ENCODE measurements around the gene STAB1.

DNA sequence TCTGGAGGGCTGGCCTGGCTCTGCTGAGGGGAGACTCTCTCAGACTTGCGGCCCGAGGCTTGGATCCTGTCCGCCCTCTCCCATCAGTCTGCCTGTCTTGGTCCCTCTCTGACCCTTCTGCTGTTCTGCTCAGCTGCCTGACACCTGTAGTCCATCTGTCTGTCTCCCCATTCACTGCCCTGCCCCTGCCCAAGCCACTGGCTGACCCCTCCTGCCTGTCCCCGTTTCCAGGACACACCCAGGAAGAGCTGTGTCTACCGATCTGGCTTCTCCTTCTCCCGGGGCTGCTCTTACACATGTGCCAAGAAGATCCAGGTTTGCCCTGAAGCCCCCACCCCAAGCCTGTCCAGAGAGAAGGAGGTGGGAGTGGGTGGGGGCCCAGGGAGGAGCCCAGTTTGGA is 20.1 kb downstream of the STAB1 start:
- TF ChIP-seq EZH2phosphoT487 (IDR thresholded peaks at IDR 0.05; ENCODE audit: insufficient read depth, low read depth) = no peak
- TF ChIP-seq EZH2 (IDR thresholded peaks at IDR 0.05; ENCODE audit: insufficient read depth, poor library complexity, severe bottlenecking) = no peak
